Fibroblast of lung (primary cell): ENCODE measurements around the gene GPX4. TPM values are rescaled to one million over a fixed set of nuclear protein-coding genes. Genes with fewer than 3 reads are reported as not detected.

Experiments used
- DNase-seq, 2 donors: peaks; one replicate each; pipeline versions ENCODE4 v3.0.0 to v3.0.0-alpha.2; 2010; ENCODE audit warnings: low read depth in 2 of 2
- H2AFZ ChIP-seq: 2 replicates; pipeline ENCODE4 v1.5.1; 2012; ENCODE audit warnings: low read length, control low read depth, inconsistent platforms
- H3K27ac ChIP-seq: 2 replicates; pipeline ENCODE4 v1.5.1; 2011; ENCODE audit warnings: low read length, control low read depth; ENCODE audit not compliant: insufficient read depth
- H3K27me3 ChIP-seq: 2 replicates; pipeline ENCODE4 v1.5.1; 2011; ENCODE audit warnings: mild to moderate bottlenecking, low read length; ENCODE audit not compliant: control insufficient read depth, insufficient read depth
- H3K36me3 ChIP-seq: 2 replicates; pipeline ENCODE4 v1.5.1; 2011; ENCODE audit warnings: low read length; ENCODE audit not compliant: control insufficient read depth, insufficient read depth
- H3K4me1 ChIP-seq: 2 replicates; pipeline ENCODE4 v1.5.1; 2011; ENCODE audit warnings: low read length; ENCODE audit not compliant: control insufficient read depth, insufficient read depth; ENCODE audit errors: extremely low read depth
- H3K4me2 ChIP-seq: 2 replicates; pipeline ENCODE4 v1.5.1; 2011; ENCODE audit warnings: low read length, control low read depth; ENCODE audit not compliant: insufficient read depth; ENCODE audit errors: extremely low read depth
- H3K4me3 ChIP-seq, 4 experiments: fragments of 200-600 bp in 1 of 4; sonication (generic) in 1 of 4; replicated peaks in 1 of 4; 2 replicates each; pipeline ENCODE4 v1.5.1; 2011 to 2016; ENCODE audit warnings: low read length in 4 of 4, low read depth in 3 of 4, mild to moderate bottlenecking in 3 of 4, control low read depth in 2 of 4, inconsistent platforms in 1 of 4, mixed read lengths in 1 of 4; ENCODE audit not compliant: insufficient read depth in 1 of 4; ENCODE audit errors: control extremely low read depth in 1 of 4
- H3K79me2 ChIP-seq: 2 replicates; pipeline ENCODE4 v1.5.1; 2012; ENCODE audit warnings: mild to moderate bottlenecking, low read length, inconsistent platforms; ENCODE audit not compliant: control insufficient read depth, insufficient read depth
- H3K9ac ChIP-seq: 2 replicates; pipeline ENCODE4 v1.5.1; 2011; ENCODE audit warnings: mild to moderate bottlenecking, low read length, control low read depth; ENCODE audit not compliant: insufficient read depth
- H3K9me3 ChIP-seq: 2 replicates; pipeline ENCODE4 v1.5.1; 2012; ENCODE audit warnings: low read depth, low read length; ENCODE audit not compliant: control insufficient read depth, insufficient read depth
- H4K20me1 ChIP-seq: 2 replicates; pipeline ENCODE4 v1.5.1; 2011; ENCODE audit warnings: low read length; ENCODE audit not compliant: control insufficient read depth, insufficient read depth; ENCODE audit errors: extremely low read depth
- EZH2 ChIP-seq: IDR thresholded peaks from 2 replicates; pipeline ENCODE4 v1.5.1; 2012; ENCODE audit warnings: low read length, control low read depth, mild to moderate bottlenecking; ENCODE audit errors: missing control alignments
- polyA plus RNA-seq, 2 donors: library from polyadenylated mRNA; depleted of rRNA in 1 of 2; stranded (reverse) in 1 of 2; unstranded in 1 of 2; fragments of >200 nt; gene quantifications; 2 replicates each; pipeline ENCODE4 v1.2.1, GENCODE V29; 2011 to 2012; ENCODE audit warnings: missing spikeins in 1 of 2
- total RNA-seq: library from RNA; depleted of rRNA; stranded (reverse); fragments of >200 nt; gene quantifications from 2 replicates; pipeline ENCODE4 v1.2.1, GENCODE V29; 2014
- TF ChIP-seq, protein P1 (sequence below), 2 donors: IDR thresholded peaks in 1 of 2; conservative IDR thresholded peaks in 1 of 2; 1 replicate in 1 of 2; 2 replicates in 1 of 2; pipeline ENCODE4 v1.5.1; 2011 to 2012; ENCODE audit warnings: low read length in 2 of 2, control low read depth in 1 of 2, inconsistent platforms in 1 of 2, low read depth in 1 of 2, mild to moderate bottlenecking in 1 of 2

The GPX4 gene
- total and polyA plus RNA-seq, 2 donors (not counting 1 experiment from before 2014, with no cell fraction given) = 325 to 430 TPM

DNA sequence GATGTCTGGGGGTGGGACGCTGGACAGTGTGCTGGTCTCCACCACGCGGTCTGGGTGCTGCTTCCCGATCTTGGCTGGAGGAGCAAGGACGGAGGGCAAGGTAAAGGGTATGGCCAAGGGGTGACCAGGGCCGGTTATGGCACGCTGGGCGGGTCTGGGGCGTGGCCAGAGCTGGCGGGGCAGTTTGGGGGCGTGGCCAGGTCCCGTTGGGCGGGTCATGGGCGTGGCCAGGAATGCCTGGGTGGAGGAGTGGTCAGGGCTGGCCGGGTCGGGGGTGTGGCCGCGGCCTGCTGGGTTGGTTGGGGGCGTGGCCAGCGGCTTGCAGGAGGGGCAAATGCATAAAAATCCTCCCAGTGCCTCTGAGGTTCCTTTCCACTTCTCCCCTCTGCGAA is 19.2 kb downstream of the GPX4 start:
- H3K36me3 ChIP-seq = peaks cover 70% of the 10 kb centered on the region

GRCh38 chr19:1123381-1123780 is 19.6 kb downstream of the GPX4 start:
- Histone ChIP-seq H4K20me1 (no peaks in the 10 kb centered on the region), H3K27ac (no peak overlapping the region), H3K4me3 (no peak overlapping the region), H3K9me3 (no peaks in the 10 kb centered on the region), H2AFZ (no peak overlapping the region), H3K4me2 (no peak overlapping the region), H3K79me2 (peaks cover 37% of the 10 kb centered on the region), H3K4me1 (no peaks in the 10 kb centered on the region), H3K9ac (no peak overlapping the region), H3K36me3 (peaks cover 70% of the 10 kb centered on the region), H3K27me3 (no peaks in the 10 kb centered on the region)
- DNase-seq = no peak
- TF ChIP-seq, protein P1, sequence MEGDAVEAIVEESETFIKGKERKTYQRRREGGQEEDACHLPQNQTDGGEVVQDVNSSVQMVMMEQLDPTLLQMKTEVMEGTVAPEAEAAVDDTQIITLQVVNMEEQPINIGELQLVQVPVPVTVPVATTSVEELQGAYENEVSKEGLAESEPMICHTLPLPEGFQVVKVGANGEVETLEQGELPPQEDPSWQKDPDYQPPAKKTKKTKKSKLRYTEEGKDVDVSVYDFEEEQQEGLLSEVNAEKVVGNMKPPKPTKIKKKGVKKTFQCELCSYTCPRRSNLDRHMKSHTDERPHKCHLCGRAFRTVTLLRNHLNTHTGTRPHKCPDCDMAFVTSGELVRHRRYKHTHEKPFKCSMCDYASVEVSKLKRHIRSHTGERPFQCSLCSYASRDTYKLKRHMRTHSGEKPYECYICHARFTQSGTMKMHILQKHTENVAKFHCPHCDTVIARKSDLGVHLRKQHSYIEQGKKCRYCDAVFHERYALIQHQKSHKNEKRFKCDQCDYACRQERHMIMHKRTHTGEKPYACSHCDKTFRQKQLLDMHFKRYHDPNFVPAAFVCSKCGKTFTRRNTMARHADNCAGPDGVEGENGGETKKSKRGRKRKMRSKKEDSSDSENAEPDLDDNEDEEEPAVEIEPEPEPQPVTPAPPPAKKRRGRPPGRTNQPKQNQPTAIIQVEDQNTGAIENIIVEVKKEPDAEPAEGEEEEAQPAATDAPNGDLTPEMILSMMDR (conservative IDR thresholded peaks at IDR 0.05 in 1 of 2, IDR thresholded peaks at IDR 0.05 in 1 of 2; ENCODE audit: low read depth in 1 of 2, low read length in 2 of 2) = no peak
- no peak for TF ChIP-seq EZH2

More for the DNA sequence above, 19.2 kb downstream of the GPX4 start:
- H3K27ac ChIP-seq = no peak overlapping the region
- peak; percentile 69 to 76 for DNase-seq
- no peak overlapping the region for H3K9ac ChIP-seq
- H3K79me2 ChIP-seq = peaks cover 33% of the 10 kb centered on the region
- H3K9me3 ChIP-seq = no peaks in the 10 kb centered on the region
- no peak overlapping the region for H3K4me2 ChIP-seq
- H2AFZ ChIP-seq = no peak overlapping the region
- TF ChIP-seq, protein P1 (conservative IDR thresholded peaks at IDR 0.05 in 1 of 2, IDR thresholded peaks at IDR 0.05 in 1 of 2; ENCODE audit: low read depth in 1 of 2, low read length in 2 of 2) = no peak
- TF ChIP-seq EZH2 = no peak
- no peak overlapping the region for H3K4me3 ChIP-seq
- no peaks in the 10 kb centered on the region for H3K27me3 ChIP-seq
- no peaks in the 10 kb centered on the region for H4K20me1 ChIP-seq
- H3K4me1 ChIP-seq = no peaks in the 10 kb centered on the region

DNA sequence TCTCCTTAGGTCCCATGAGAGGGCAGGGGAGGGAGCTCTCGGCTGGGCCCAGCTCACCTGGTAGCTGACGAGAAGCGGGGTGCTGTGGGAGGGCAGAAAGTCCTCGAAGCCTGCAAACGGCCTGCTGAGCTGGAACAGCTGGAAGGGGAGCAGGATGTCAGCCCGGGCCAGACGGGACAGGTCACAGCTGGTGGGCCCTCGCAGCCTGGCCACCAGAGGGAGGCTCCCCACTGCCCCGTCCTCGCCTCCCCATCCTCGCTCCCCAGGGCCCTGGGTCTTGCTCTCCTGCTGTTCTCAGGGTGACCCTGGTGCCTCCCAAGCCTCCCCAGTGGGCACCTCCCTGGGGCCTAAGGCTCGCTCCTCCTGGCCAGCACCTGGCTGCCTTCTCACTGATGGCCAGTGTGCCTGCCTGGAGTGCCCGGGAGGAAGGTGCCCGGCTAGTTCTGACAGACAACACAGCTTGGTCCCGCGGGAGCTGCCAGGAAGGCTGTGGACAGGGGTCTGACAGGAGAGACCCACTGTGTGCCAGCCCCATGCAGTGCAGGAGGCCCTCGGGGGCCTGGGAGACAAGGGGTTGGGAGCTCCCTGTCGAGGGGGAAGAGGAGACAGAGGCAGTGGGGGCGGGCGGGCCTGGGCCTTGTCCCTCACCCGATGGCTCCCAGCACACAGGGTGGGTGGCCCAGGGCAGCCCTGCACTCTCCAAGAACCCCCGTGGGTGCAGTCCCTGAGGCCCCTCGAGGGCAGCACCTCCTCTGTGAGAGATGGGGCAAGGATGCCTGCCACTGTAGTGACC is 20.3 kb downstream of the GPX4 start:
- H3K9me3 ChIP-seq = no peaks in the 10 kb centered on the region
- peaks cover 63% of the 10 kb centered on the region for H3K36me3 ChIP-seq
- H4K20me1 ChIP-seq = no peaks in the 10 kb centered on the region
- TF ChIP-seq EZH2 = no peak
- TF ChIP-seq, protein P1 (conservative IDR thresholded peaks at IDR 0.05 in 1 of 2, IDR thresholded peaks at IDR 0.05 in 1 of 2; ENCODE audit: low read depth in 1 of 2, low read length in 2 of 2) = no peak
- no peaks in the 10 kb centered on the region for H3K27me3 ChIP-seq
- no peak for DNase-seq
- H2AFZ ChIP-seq = no peak overlapping the region
- peaks cover 43% of the 10 kb centered on the region for H3K79me2 ChIP-seq
- H3K4me3 ChIP-seq = no peak overlapping the region
- no peak overlapping the region for H3K9ac ChIP-seq
- H3K4me2 ChIP-seq = no peak overlapping the region
- no peak overlapping the region for H3K27ac ChIP-seq
- H3K4me1 ChIP-seq = no peaks in the 10 kb centered on the region
